T-helper 1 cell treated with Interleukin-12 subunit alpha and Interleukin-12 subunit beta and Interleukin-4 antibody, amounts not matched to agents 30 μg/mL and 1 μg/mL, for 36 hours (primary cell): Measurements from ENCODE around the gene HDDC2.

ENCODE experiments used
- H3K27ac Mint-ChIP-seq: one replicate; pipeline ENCODE4 v1.8.0; 2021; ENCODE audit warnings: mild to moderate bottlenecking, mixed read lengths
- H3K27me3 Mint-ChIP-seq: one replicate; pipeline ENCODE4 v1.8.0; 2021; ENCODE audit warnings: low read depth, mixed read lengths
- H3K36me3 Mint-ChIP-seq: one replicate; pipeline ENCODE4 v1.8.0; 2021; ENCODE audit warnings: low read depth, mixed read lengths
- H3K4me1 Mint-ChIP-seq: one replicate; pipeline ENCODE4 v1.8.0; 2021; ENCODE audit warnings: low read depth, mixed read lengths
- H3K4me3 Mint-ChIP-seq: one replicate; pipeline ENCODE4 v1.8.0; 2021; ENCODE audit warnings: mild to moderate bottlenecking, moderate library complexity, mixed read lengths
- H3K9me3 Mint-ChIP-seq: one replicate; pipeline ENCODE4 v1.8.0; 2021; ENCODE audit warnings: mixed read lengths

Gene HDDC2

DNA sequence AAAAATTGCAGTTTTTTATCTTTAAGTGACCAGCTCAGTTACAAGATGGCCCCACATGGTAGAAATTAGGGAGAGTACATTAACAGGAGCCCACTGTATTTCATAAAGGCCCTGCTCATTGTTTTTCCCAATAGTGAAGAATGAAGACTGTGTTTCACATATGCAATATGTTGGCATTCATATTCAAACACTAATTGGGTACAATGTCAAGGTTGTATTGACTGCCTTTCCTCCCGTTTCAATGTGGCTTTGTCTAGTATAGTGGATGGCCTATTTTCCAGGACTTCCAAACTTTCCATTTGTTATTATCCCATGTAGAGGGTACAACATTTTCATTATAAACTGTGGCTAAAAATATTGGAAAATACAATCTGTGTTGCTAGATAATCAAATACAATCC, 51.3 kb downstream of the HDDC2 start:
- Mint-ChIP-seq H3K4me1 (no peaks in the 10 kb centered on the region), H3K27me3 (peaks cover 4% of the 10 kb centered on the region), H3K9me3 (no peaks in the 10 kb centered on the region), H3K27ac (no peak overlapping the region), H3K36me3 (no peaks in the 10 kb centered on the region), H3K4me3 (no peak overlapping the region)

DNA sequence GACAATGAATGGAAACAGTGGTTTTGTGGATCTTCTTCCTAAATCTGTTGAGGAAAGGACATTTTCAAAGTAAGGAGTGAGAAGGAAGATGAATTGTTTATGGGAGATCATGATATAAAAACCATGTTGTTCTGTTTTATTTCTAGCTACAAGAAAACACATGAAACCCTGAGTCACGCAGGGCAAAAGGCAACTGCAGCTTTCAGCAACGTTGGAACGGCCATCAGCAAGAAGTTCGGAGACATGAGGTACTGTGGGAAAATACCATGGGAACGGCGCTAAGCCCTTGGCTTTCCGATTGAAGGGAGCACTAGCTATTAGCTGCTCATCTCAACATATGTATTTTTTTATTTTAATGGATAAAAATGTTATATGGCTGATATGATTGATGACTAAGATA, 53.6 kb downstream of the HDDC2 start:
- Mint-ChIP-seq H3K27me3 (peaks cover 4% of the 10 kb centered on the region), H3K4me1 (no peaks in the 10 kb centered on the region), H3K9me3 (peaks cover 7% of the 10 kb centered on the region), H3K27ac (no peak overlapping the region), H3K4me3 (no peak overlapping the region), H3K36me3 (no peaks in the 10 kb centered on the region)

DNA sequence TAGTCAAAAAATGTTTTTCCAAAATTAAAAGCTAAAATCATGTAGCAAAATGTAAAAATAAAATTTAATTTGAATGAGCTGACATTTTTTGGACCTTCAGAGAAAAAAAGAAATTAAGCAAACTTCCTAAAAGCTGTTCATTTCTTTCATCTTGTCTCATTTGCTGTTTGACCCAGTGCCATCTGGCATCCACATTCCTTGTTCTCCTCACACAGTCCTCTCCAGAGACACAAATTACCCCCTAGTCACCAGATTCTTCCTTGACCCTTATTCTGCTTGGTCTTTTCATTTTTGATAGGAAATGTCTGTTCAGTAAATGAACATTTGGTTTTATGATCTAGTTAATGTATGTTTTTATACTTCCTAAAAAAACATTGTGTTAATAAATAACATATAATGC, 55.2 kb downstream of the HDDC2 start:
- no peaks in the 10 kb centered on the region for H3K36me3 Mint-ChIP-seq
- no peak overlapping the region for H3K4me3 Mint-ChIP-seq
- H3K27ac Mint-ChIP-seq = no peak overlapping the region
- H3K9me3 Mint-ChIP-seq = peaks cover 13% of the 10 kb centered on the region
- no peaks in the 10 kb centered on the region for H3K4me1 Mint-ChIP-seq
- peaks cover 7% of the 10 kb centered on the region for H3K27me3 Mint-ChIP-seq

DNA sequence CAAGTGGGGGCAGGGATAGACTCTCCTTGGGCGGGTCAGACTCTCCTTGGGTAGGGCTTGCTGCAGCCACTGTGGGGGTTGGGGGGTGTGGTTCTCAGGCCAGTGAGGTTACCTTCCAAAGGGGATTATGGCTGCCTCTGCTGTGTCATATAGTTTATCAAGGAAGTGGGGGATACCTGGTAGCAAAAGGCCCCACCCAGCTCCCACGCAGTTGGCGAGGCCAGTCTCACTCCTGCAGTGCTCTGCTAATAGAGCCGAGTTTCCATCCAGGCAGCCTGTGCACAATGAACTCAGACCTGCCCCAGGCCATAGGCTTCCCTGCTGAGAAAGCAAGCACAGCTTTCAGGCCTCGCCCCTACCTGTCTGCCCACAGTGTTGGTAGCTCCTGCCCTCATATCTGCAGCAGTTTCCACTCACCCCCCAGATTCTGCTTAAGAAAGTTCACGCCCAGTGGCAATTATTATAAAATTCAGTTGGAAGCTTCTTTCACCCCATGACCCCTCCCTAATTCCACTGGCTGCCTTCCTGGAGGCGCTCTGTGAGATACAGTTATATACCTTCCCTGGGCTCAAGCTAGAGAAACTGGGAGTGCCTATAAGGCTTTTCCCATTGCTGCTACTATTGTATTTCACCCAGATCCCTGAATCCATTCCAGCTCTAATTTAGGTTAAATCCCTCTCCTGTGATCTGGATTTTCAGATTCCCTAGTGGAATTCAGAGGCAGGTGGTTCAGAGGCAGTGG, 56.1 kb downstream of the HDDC2 start:
- Mint-ChIP-seq H3K27ac (no peak overlapping the region), H3K9me3 (peaks cover 22% of the 10 kb centered on the region), H3K27me3 (peaks cover 7% of the 10 kb centered on the region), H3K4me1 (no peaks in the 10 kb centered on the region), H3K36me3 (no peaks in the 10 kb centered on the region), H3K4me3 (no peak overlapping the region)

DNA sequence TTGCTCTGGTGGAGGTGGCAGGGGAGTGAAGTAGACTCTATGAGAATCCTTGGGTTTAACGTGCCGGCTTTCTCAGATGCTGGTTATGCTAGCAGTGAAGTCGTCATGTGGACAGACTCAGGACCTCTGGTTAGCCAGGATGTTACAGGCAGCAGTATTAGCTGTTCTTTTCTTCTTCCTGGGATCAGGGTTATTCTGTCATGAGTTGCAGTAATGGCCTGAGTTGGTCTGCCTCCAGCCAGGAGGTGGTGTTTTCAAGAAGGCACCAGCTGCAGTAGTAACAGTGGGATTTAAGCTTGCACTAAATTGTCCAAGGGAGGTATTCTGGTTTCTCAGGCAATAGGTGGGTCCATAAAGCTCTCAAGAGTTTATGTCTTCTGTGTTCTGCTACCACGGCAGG, 56.7 kb downstream of the HDDC2 start:
- peaks cover 7% of the 10 kb centered on the region for H3K27me3 Mint-ChIP-seq
- peaks cover 28% of the 10 kb centered on the region for H3K9me3 Mint-ChIP-seq
- H3K27ac Mint-ChIP-seq = no peak overlapping the region

DNA sequence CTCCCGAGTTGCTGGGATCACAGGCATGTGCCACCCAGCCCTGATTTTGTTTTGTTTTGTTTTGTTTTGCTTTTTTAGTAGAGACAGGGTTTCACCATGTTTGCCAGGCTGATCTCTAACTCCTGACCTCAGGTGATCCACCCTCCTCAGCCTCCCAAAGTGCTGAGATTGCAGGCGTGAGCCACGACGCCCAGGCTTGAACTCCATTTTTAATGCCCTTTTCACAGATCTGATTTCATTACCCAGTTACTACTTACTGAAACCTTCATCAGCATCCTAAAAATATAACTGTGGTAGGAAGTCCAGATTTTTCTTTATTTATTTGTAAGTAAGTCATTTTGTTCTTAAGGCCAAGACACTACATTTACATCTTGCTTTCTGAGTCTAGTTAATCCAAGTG, 64.0 kb downstream of the HDDC2 start:
- H3K4me3 Mint-ChIP-seq = no peak overlapping the region
- no peaks in the 10 kb centered on the region for H3K36me3 Mint-ChIP-seq
- peaks cover 3% of the 10 kb centered on the region for H3K27me3 Mint-ChIP-seq
- H3K4me1 Mint-ChIP-seq = no peaks in the 10 kb centered on the region
- no peak overlapping the region for H3K27ac Mint-ChIP-seq
- peaks cover 23% of the 10 kb centered on the region for H3K9me3 Mint-ChIP-seq

More for the DNA sequence above, 56.7 kb downstream of the HDDC2 start:
- H3K36me3 Mint-ChIP-seq = no peaks in the 10 kb centered on the region
- H3K4me1 Mint-ChIP-seq = no peaks in the 10 kb centered on the region
- no peak overlapping the region for H3K4me3 Mint-ChIP-seq

DNA sequence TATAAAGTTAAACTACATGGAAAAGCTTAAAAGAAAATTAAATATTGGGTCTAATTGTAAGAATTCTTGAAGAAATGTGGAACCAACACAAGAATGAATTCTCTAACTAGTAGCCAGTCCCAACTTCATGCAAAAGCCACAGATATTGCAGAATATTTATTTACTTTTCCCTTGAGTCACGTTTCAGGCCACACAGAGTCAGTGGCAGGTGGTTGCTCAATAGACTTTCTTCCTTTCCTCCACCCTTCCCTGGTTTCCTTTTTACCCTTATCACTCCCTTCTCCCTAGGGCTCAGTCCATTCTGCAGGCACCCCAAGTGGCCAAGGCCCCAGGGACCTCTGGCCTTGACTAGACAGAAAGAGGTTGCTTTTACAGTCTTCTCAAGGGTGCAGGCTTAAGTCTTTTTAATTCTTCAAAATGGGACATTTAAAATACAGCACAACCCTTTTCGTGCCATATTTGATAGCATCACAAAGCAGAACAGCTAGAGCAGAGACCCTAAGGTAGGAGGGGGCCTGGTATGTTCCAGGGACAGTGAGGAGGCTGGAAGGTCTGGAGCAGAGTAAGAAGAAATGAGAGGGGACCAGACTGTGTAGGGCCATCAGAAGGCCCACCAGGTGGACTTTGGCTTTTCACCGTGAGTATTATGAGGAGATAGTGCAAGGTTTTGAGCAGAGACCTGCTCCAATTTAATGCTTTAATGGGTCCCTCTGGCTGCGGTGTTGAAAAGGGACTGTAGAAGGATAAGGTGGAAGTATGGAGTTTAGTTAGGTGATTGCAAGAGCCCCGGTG, 65.0 kb downstream of the HDDC2 start:
- Mint-ChIP-seq H3K27ac (no peak overlapping the region), H3K36me3 (no peaks in the 10 kb centered on the region), H3K4me3 (no peak overlapping the region), H3K4me1 (no peaks in the 10 kb centered on the region), H3K9me3 (peaks cover 21% of the 10 kb centered on the region), H3K27me3 (peaks cover 2% of the 10 kb centered on the region)

DNA sequence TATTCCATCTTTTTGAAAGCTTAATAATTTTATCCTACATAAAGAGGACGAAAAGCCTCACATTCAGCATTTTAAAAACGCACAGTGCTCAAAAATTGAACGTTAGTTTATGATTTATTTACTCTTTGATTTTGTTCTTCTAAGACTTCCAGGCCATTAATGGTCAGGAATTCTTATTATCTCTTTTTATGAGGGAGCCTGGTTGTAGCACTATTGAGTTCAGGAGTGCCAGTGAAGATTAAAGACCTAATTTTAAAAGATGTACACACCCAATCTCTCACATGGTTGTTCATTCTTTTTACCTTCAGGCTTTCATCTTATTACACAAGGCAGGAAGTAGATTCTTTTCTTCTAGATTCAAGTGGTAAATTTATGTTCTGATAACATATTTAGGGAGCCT, 68.6 kb downstream of the HDDC2 start:
- no peaks in the 10 kb centered on the region for H3K9me3 Mint-ChIP-seq
- peaks cover 3% of the 10 kb centered on the region for H3K27me3 Mint-ChIP-seq
- no peaks in the 10 kb centered on the region for H3K4me1 Mint-ChIP-seq
- no peaks in the 10 kb centered on the region for H3K36me3 Mint-ChIP-seq
- H3K27ac Mint-ChIP-seq = no peak overlapping the region
- H3K4me3 Mint-ChIP-seq = no peak overlapping the region

DNA sequence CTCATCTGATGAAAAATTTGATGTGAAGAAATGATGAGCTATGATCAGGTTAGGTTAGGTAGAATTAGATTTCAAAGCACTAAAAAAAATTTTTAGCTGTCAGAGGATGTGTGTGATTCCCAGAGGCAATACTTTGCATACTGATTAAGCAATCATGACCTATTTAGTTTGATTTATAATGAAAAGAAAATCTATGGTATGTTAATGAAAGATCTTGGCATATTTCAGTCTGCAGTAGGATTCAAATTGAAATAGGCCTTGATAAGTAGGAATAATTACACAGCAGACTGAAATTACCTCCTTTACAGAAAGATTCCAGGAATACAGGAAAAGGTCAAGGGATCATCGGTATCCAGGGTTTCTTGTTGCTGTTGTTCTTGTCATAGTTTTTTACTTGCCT, 69.3 kb downstream of the HDDC2 start:
- Mint-ChIP-seq H3K4me3 (no peak overlapping the region), H3K9me3 (no peaks in the 10 kb centered on the region), H3K4me1 (no peaks in the 10 kb centered on the region), H3K27me3 (peaks cover 8% of the 10 kb centered on the region), H3K36me3 (no peaks in the 10 kb centered on the region), H3K27ac (no peak overlapping the region)

DNA sequence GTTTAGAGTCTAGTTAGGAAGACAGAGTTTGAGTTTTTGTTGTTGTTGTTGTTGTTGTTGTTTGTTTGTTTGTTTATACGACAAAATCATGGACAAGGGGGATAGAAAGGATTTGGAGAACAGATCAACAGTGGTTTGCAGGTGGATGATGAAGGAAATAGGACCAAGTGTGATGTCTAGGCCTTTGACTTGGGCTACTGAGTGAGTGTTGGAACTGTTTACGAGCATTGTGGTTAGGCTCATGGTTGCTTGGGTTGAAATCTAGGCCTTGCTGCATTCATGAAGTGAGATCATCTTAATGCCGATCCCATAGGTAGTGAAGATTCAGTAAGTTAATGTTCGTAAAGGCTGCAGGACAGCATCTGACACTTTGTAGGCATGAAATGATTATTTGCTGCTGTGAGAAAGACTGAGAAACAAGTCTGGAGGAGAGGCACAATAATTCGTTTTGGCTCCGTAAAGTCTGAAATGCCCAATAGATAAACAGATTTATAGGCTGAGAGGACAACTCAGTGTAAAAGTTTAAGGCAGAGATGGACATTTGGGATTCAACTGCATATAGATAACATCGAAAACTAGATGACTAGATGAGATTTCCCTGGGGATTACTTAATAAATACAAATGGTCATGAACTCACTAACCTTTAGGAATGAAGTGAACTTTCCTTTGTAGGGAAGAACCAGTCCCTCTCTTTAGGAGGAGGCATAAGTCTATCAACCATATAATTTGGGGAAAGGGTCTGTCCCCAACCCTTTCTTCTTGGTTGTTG, 70.0 kb downstream of the HDDC2 start:
- Mint-ChIP-seq H3K9me3 (no peaks in the 10 kb centered on the region), H3K27ac (no peak overlapping the region), H3K27me3 (peaks cover 8% of the 10 kb centered on the region), H3K4me3 (no peak overlapping the region), H3K36me3 (no peaks in the 10 kb centered on the region), H3K4me1 (no peaks in the 10 kb centered on the region)

DNA sequence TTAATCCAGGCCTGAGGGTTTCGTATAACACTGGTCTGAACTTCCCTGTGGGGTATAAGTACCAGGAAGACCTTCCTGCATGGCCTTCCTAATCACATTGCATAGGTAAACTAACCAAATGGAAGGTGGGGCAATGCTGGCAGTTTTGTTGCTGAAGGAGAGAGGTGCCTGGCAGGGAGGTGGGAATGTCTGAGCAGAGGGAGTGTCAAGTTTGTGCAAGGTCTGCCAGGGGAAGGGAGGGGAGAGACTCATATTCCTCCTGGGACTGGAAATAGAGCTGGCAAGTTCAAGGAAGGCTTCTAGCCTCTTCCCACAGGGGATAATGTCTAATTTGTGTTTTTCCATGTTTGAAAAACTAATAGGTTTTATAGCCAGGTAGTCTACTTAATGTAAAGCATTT, 70.6 kb downstream of the HDDC2 start:
- no peak overlapping the region for H3K27ac Mint-ChIP-seq
- H3K36me3 Mint-ChIP-seq = no peaks in the 10 kb centered on the region
- H3K9me3 Mint-ChIP-seq = no peaks in the 10 kb centered on the region
- H3K4me3 Mint-ChIP-seq = no peak overlapping the region
- no peaks in the 10 kb centered on the region for H3K4me1 Mint-ChIP-seq
- peaks cover 8% of the 10 kb centered on the region for H3K27me3 Mint-ChIP-seq

DNA sequence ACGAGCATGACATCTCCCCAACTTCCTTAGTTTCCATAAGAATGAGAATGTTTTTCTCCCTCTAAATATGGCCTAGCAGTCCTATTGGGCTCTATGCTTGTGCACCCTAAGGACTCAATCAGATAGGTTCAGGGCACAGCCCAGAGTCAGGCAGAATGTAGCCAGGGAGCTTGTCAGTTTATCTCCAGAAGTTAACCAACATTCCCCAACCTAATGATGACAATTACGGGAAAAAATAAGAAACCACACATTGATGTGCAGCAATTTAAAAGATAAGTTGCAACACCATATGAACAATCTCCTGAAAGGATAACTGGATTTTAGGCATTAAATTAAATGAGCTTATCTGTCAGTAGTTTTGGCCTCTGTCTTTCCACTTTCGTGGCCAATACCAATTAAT, 71.1 kb downstream of the HDDC2 start:
- Mint-ChIP-seq H3K9me3 (no peaks in the 10 kb centered on the region), H3K36me3 (no peaks in the 10 kb centered on the region)

DNA sequence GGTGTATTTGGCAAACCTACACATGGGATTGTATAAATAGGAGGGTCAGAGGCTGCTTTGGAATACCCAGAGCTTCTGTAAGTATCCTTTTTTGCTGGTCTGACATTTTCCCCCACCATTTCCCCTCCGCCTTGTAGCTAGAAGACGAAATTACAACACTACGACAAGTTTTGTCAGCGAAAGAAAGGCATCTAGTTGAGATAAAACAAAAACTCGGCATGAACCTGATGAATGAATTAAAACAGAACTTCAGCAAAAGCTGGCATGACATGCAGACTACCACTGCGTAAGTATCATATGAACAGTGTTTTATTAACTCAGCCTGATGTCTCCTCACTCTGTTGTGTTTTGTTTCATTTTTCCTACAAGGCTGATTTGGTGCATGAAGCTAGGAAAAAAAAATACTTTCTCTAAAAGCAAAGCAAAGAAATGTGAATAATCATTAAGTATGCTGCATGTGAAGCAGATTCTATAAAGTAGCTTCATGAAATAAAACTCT, 72.7 kb downstream of the HDDC2 start:
- Mint-ChIP-seq H3K9me3 (no peaks in the 10 kb centered on the region), H3K27me3 (peaks cover 8% of the 10 kb centered on the region)

More for the DNA sequence above, 71.1 kb downstream of the HDDC2 start:
- Mint-ChIP-seq H3K4me3 (no peak overlapping the region), H3K27me3 (peaks cover 8% of the 10 kb centered on the region), H3K4me1 (no peaks in the 10 kb centered on the region), H3K27ac (no peak overlapping the region)

DNA sequence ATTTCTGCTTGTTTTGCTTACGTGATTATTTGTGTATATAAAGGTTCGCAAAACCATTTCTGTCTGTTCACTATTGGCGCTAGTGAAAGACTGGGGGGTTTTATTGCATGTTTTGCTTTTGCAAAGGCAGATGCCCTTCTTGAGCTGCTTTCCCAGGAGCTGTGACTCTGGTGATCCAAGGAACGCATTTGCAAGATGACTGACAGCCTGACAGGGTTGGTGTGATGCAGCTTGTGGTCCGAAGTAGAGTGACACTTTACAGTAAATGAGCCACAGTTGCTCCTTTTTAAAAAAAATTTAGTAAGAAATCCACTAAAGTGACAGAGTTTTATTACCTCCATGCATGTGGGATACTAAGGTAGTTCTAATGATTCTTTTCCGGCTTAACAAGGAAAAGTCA, 74.5 kb downstream of the HDDC2 start:
- Mint-ChIP-seq H3K4me1 (no peaks in the 10 kb centered on the region), H3K36me3 (no peaks in the 10 kb centered on the region), H3K4me3 (no peak overlapping the region), H3K9me3 (no peaks in the 10 kb centered on the region), H3K27ac (no peak overlapping the region), H3K27me3 (peaks cover 12% of the 10 kb centered on the region)

More for the DNA sequence above, 72.7 kb downstream of the HDDC2 start:
- no peaks in the 10 kb centered on the region for H3K4me1 Mint-ChIP-seq
- H3K4me3 Mint-ChIP-seq = no peak overlapping the region
- no peaks in the 10 kb centered on the region for H3K36me3 Mint-ChIP-seq
- H3K27ac Mint-ChIP-seq = no peak overlapping the region
